MCF 10A (cell line): ENCODE measurements around the gene MEGF8. TPM values are rescaled to one million over a fixed set of nuclear protein-coding genes. Genes with fewer than 3 reads are reported as not detected.

Source experiments
- BruUV-seq: library from RNA; stranded (reverse); fragments of 400-500 nt; replicated peaks from 2 replicates; lab custom pipeline; 2021; lab: Mats Ljungman, UMichigan
- CTCF ChIA-PET: fragments of 300-600 bp; sonication (Branson Sonifier 250); formaldehyde crosslinking; extraction: SDS; loops from one replicate; lab custom pipeline; 2021; ENCODE audit warnings: antibody characterized with exemption, inconsistent platforms; lab: Yijun Ruan, JAX
- POLR2A ChIA-PET: fragments of 300-600, 350-650 bp; sonication (Branson Sonifier 250); formaldehyde crosslinking; extraction: SDS; loops from one replicate; lab custom pipeline; 2020; ENCODE audit warnings: antibody characterized with exemption, inconsistent platforms; lab: Yijun Ruan, JAX
- DNase-seq: peaks from one replicate; pipeline ENCODE4 v3.0.0-alpha.2; 2018; ENCODE audit not compliant: unreplicated experiment
- H3K27ac Mint-ChIP-seq: one replicate; pipeline ENCODE4 v1.8.0; 2022; ENCODE audit warnings: mild to moderate bottlenecking, low read depth, mixed read lengths; ENCODE audit not compliant: unreplicated experiment
- H3K27me3 Mint-ChIP-seq: one replicate; pipeline ENCODE4 v1.8.0; 2022; ENCODE audit warnings: mixed read lengths; ENCODE audit not compliant: insufficient read depth, unreplicated experiment
- H3K36me3 Mint-ChIP-seq: one replicate; pipeline ENCODE4 v1.8.0; 2022; ENCODE audit warnings: mild to moderate bottlenecking, moderate library complexity, mixed read lengths; ENCODE audit not compliant: insufficient read depth, unreplicated experiment
- H3K4me1 Mint-ChIP-seq: one replicate; pipeline ENCODE4 v1.8.0; 2022; ENCODE audit warnings: mixed read lengths; ENCODE audit not compliant: insufficient read depth, unreplicated experiment
- H3K4me3 Mint-ChIP-seq: one replicate; pipeline ENCODE4 v1.8.0; 2022; ENCODE audit warnings: mild to moderate bottlenecking, moderate library complexity, mixed read lengths; ENCODE audit not compliant: unreplicated experiment
- H3K9me3 Mint-ChIP-seq: one replicate; pipeline ENCODE4 v1.8.0; 2022; ENCODE audit warnings: mixed read lengths; ENCODE audit not compliant: unreplicated experiment
- CTCF ChIP-seq: fragments of 200-600 bp; IDR thresholded peaks from one replicate; pipeline ENCODE4 v1.8.0; 2022; ENCODE audit warnings: antibody characterized with exemption, mild to moderate bottlenecking; ENCODE audit not compliant: unreplicated experiment
- intact Hi-C: fragments of 100-400 bp; cut with micrococcal nuclease; formaldehyde crosslinking; loops from 2 replicates; pipeline ENCODE4 v1.14.1; 2022
- total RNA-seq: library from RNA; stranded (reverse); gene quantifications from 2 replicates; pipeline ENCODE4 v1.2.3, GENCODE V29; 2022

The MEGF8 gene
- total RNA-seq, 1 experiment from 2014 or later = 13.0 TPM

GRCh38 chr19:42401365-42402303 lies 76.2 kb downstream of the MEGF8 start:
- BruUV-seq = no TSS peak
- POLR2A ChIA-PET = no interaction called here
- intact Hi-C loops = loop anchor here (1.0 kb wide), 1 partner anchor 293 kb away; no protein-coding TSS in a partner anchor

GRCh38 chr19:42402376-42403116 lies 77.1 kb downstream of the MEGF8 start:
- CTCF ChIA-PET = interaction anchor here (0.6 to 2.1 kb wide), 4 partner anchors 10 to 76 kb away, joined by 3 to 8 read pairs (median 5); no protein-coding TSS in a partner anchor

More at GRCh38 chr19:42401365-42402303, 76.2 kb downstream of the MEGF8 start:
- Mint-ChIP-seq H3K27ac (no peak overlapping the region), H3K4me1 (peaks cover 31% of the 10 kb centered on the region), H3K4me3 (peak overlapping the region; percentile 47), H3K9me3 (no peaks in the 10 kb centered on the region), H3K27me3 (no peaks in the 10 kb centered on the region), H3K36me3 (peaks cover 30% of the 10 kb centered on the region)
- CTCF ChIA-PET = interaction anchor here (0.6 to 2.4 kb wide), 21 partner anchors 8 to 1416 kb away, joined by 3 to 13 read pairs (median 4); partner anchors contain the start of gene PRR19
- peak; percentile 66 for DNase-seq
- peak; percentile 83 for TF ChIP-seq CTCF

GRCh38 chr19:42403586-42403985 lies 78.2 kb downstream of the MEGF8 start:
- BruUV-seq = no TSS peak
- ChIA-PET POLR2A (no interaction called here), CTCF (interaction anchor here (0.8 to 1.4 kb wide), 3 partner anchors 8 to 37 kb away, joined by 3 to 7 read pairs (median 5); no protein-coding TSS in a partner anchor)
- Mint-ChIP-seq H3K27ac (no peak overlapping the region), H3K4me1 (peaks cover 19% of the 10 kb centered on the region), H3K9me3 (no peaks in the 10 kb centered on the region), H3K27me3 (no peaks in the 10 kb centered on the region), H3K4me3 (no peak overlapping the region), H3K36me3 (peaks cover 34% of the 10 kb centered on the region)
- intact Hi-C loops = no loop called here
- no peak for DNase-seq
- no peak for TF ChIP-seq CTCF

More at GRCh38 chr19:42402376-42403116, 77.1 kb downstream of the MEGF8 start:
- POLR2A ChIA-PET = no interaction called here
- no peak for TF ChIP-seq CTCF
- no peak for DNase-seq
- Mint-ChIP-seq H3K4me3 (peak overlapping the region; percentile 47), H3K4me1 (peaks cover 25% of the 10 kb centered on the region), H3K36me3 (peaks cover 34% of the 10 kb centered on the region), H3K27me3 (no peaks in the 10 kb centered on the region), H3K27ac (no peak overlapping the region), H3K9me3 (no peaks in the 10 kb centered on the region)
- BruUV-seq = no TSS peak
- intact Hi-C loops = no loop called here
